Immature natural killer cell (primary cell): ENCODE measurements around the gene UNC13D. TPM values are rescaled to one million over a fixed set of nuclear protein-coding genes. Genes with fewer than 3 reads are reported as not detected.

Experiments used
- DNase-seq, 3 donors: peaks; one replicate each; pipeline ENCODE4 v3.0.0; 2022; ENCODE audit warnings: mixed read lengths in 1 of 3
- H3K27ac Mint-ChIP-seq, 6 donors: one replicate each; pipeline ENCODE4 v1.8.0; 2020; ENCODE audit warnings: mixed read lengths in 6 of 6, mild to moderate bottlenecking in 5 of 6, inconsistent platforms in 4 of 6, moderate library complexity in 3 of 6
- H3K27me3 Mint-ChIP-seq, 3 donors: one replicate each; pipeline ENCODE4 v1.8.0; 2020 to 2021; ENCODE audit warnings: low read depth in 3 of 3, mild to moderate bottlenecking in 3 of 3, mixed read lengths in 3 of 3, moderate library complexity in 3 of 3, inconsistent platforms in 1 of 3
- H3K36me3 Mint-ChIP-seq, 3 donors: one replicate each; pipeline ENCODE4 v1.8.0; 2020; ENCODE audit warnings: mixed read lengths in 3 of 3, inconsistent platforms in 2 of 3, mild to moderate bottlenecking in 2 of 3
- H3K4me1 Mint-ChIP-seq, 2 donors: one replicate each; pipeline ENCODE4 v1.8.0; 2020; ENCODE audit warnings: inconsistent platforms in 2 of 2, mild to moderate bottlenecking in 2 of 2, mixed read lengths in 2 of 2, moderate library complexity in 1 of 2
- H3K4me3 Mint-ChIP-seq, 5 donors: one replicate each; pipeline ENCODE4 v1.8.0; 2020; ENCODE audit warnings: mild to moderate bottlenecking in 5 of 5, mixed read lengths in 5 of 5, inconsistent platforms in 3 of 5, moderate library complexity in 3 of 5
- H3K9me3 Mint-ChIP-seq, 6 donors: one replicate each; pipeline ENCODE4 v1.8.0; 2020; ENCODE audit warnings: mild to moderate bottlenecking in 6 of 6, mixed read lengths in 6 of 6, inconsistent platforms in 4 of 6, moderate library complexity in 3 of 6
- polyA plus RNA-seq, 3 donors: library from polyadenylated mRNA; unstranded; fragments of 300-500 nt; fragmentation: Illumina TruSeq; gene quantifications; one replicate each; pipeline ENCODE4 v1.2.3, GENCODE V29; 2021

Gene UNC13D
- polyA plus RNA-seq, 3 donors from 2014 or later: 53.1 to 124 (median 57.5) TPM

DNA sequence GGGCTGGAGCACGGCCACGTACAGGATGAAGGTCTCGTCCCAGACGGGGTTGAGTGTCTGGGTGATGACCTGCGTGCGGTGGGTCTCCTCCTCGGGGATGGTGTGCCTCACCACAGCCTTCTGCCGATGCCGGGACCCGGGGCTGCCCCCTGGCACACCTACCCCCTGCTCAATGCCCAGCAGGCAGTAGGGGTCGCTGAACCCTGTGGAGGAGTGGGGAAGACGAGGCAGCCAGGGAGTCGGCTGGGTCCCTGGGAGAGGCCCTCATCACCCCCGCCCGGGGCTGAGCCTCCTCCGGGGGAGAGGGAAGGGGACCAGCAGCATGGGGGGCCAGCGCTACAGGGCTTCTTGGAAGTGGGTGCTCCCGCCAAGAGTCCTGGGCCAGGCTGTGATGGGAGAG lies 1.8 kb downstream of the UNC13D start:
- Mint-ChIP-seq H3K4me3 (peak overlapping the region in 4 of 5 donors; percentile 35 to 97 (median 93)), H3K9me3 (no peaks in the 10 kb centered on the region), H3K27ac (peak overlapping the region in 2 of 6 donors; percentile 68 to 80), H3K36me3 (peaks cover 0 to 6% (median 0%) of the 10 kb centered on the region in 3 donors), H3K4me1 (peaks cover 9 to 24% of the 10 kb centered on the region in 2 donors), H3K27me3 (peaks cover 0 to 2% (median 2%) of the 10 kb centered on the region in 3 donors)
- no peak for DNase-seq

DNA sequence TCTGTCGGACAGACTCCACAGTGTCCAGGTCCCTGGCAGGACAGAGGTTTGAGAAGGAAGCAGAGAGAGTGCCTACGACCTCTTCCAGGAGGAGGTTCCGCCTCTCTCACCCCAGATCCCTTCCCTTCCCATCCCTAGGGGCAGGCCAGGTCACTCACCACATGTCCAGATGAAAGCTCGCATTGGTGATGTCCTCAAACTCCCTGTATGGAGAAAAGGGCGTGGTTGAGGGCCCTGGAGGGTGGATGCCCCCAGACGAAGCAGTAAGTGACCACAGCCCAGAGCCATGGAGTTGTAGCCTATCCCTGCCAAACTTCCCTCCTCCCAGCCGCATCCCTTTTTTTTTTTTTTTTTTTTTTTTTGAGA lies 3.4 kb downstream of the UNC13D start:
- Mint-ChIP-seq H3K36me3 (peaks cover 0 to 3% (median 0%) of the 10 kb centered on the region in 3 donors), H3K27me3 (peaks cover 1 to 2% (median 2%) of the 10 kb centered on the region in 3 donors), H3K4me1 (peaks cover 9 to 22% of the 10 kb centered on the region in 2 donors), H3K9me3 (no peaks in the 10 kb centered on the region), H3K4me3 (peak overlapping the region in 1 of 5 donors; percentile 44), H3K27ac (peak overlapping the region in 2 of 6 donors; percentile 76 to 80)
- no peak for DNase-seq

DNA sequence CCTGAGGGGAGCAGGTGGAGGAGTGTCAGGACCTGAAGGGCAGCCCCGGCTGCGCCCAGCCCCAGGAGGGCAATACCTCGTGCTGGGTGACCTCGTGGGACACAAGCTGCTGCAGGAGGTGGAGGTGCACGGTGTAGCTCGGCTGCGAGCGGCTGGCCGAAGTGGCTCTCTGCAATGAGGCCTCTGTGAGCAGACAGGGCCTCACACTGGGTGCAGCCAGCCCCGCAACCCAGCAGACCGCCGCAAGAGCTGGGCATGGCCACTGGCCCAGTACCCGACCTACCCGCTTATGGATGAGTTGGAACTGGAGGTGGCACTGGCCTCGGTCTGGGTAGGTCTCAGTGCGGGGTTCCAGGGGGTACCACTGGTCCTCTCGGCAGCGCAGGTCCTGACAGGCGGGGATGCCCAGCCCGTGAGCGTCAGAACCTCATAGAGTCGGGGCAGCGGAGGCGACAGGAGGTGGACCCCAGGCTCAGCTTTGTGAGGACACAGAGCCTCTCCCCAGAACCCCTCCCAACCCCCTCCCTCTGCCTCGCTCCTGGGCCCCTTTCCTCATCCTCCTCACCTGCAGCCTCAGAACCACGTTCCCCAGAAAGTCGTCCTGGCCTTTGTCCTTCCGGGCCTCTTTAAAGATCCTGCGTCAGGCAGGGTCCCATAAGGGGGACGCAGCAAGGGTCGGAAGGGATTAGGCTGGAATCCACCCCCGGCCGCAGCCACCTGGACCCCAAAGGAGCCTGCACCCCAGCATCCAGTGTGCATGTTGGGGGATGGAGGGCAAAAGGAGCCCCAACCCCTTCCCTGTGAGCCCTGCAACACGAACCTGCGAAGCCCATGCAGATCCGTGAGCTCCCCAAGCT lies 4.0 kb downstream of the UNC13D start:
- Mint-ChIP-seq H3K9me3 (no peaks in the 10 kb centered on the region), H3K4me3 (peak overlapping the region in 1 of 5 donors; percentile 21), H3K4me1 (peaks cover 3 to 17% of the 10 kb centered on the region in 2 donors), H3K36me3 (peaks cover 0 to 3% (median 0%) of the 10 kb centered on the region in 3 donors), H3K27ac (peak overlapping the region in 1 of 6 donors; percentile 80), H3K27me3 (peaks cover 1 to 2% (median 2%) of the 10 kb centered on the region in 3 donors)
- DNase-seq: no peak

DNA sequence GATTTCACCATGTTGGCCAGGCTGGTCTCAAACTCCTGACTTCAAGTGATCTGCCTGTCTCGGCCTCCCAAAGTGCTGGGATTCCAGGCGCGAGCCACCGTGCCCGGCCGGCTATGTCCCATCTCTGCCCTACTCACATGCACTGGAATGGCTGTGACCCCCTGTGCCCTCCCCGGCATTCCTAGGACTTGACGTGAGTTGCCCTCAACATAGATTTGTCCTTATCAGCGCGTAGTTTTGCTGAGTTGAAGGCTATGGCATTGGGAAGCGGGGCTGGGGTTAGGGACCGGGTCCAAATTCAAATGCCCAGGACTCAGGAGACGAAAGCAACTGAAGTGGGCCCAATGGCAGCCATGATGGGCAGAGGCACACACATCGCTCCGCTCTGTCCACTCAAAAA lies 5.8 kb downstream of the UNC13D start:
- peaks cover 0 to 4% (median 3%) of the 10 kb centered on the region in 3 donors for H3K27me3 Mint-ChIP-seq
- no peak overlapping the region for H3K4me3 Mint-ChIP-seq
- no peak for DNase-seq
- peaks cover 0 to 7% (median 4%) of the 10 kb centered on the region in 3 donors for H3K36me3 Mint-ChIP-seq
- peak overlapping the region in 3 of 6 donors; percentile 5 to 61 (median 43) for H3K27ac Mint-ChIP-seq
- no peaks in the 10 kb centered on the region for H3K9me3 Mint-ChIP-seq
- peaks cover 15 to 23% of the 10 kb centered on the region in 2 donors for H3K4me1 Mint-ChIP-seq

DNA sequence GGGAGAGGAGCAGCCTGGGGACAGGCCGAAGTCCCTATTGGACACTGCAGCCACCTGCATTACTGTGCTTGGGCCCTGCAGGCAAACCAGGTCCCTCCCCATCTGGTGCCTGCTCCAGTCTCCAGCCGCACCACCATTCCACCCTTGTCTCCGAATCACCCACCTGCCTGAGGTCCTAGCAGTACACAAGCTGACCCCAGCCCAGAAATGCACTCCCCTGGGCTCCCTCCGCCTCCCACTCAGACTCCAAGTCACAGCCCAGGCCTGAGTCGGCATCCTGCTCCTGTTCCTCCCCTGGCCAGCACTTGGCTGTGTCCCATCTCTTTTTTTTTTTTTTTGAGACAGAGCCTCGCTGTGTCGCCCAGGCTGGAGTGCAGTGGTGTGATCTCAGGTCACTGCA lies 6.3 kb downstream of the UNC13D start:
- peaks cover 0 to 7% (median 4%) of the 10 kb centered on the region in 3 donors for H3K36me3 Mint-ChIP-seq
- no peak overlapping the region for H3K4me3 Mint-ChIP-seq
- DNase-seq: no peak
- peaks cover 20 to 25% of the 10 kb centered on the region in 2 donors for H3K4me1 Mint-ChIP-seq
- H3K27me3 Mint-ChIP-seq: peaks cover 3 to 4% (median 3%) of the 10 kb centered on the region in 3 donors
- H3K9me3 Mint-ChIP-seq: no peaks in the 10 kb centered on the region
- peak overlapping the region; percentile 5 to 77 (median 48) for H3K27ac Mint-ChIP-seq

DNA sequence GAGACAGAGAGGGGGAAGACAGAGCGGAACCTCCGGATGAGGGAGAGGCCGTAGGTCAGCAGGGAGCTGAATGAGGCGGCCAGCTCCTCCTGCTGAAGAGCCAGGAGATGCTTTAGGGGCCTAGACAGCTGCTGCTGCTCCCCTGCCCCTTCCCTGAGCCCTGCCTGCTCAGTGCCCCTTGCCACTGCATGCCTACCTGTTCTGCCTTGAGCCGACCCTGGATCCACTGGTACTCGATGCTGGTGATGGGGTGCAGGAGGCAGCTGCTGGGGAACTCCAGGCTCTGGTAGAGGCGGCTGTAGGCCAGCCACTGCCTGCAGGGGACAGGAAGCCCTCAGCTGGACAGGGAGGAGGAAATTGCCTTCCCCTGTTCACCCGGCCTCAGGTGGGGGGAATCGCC lies 7.6 kb downstream of the UNC13D start:
- no peaks in the 10 kb centered on the region for H3K9me3 Mint-ChIP-seq
- no peak overlapping the region for H3K4me3 Mint-ChIP-seq
- peaks cover 3 to 12% (median 7%) of the 10 kb centered on the region in 3 donors for H3K27me3 Mint-ChIP-seq
- DNase-seq: no peak
- H3K36me3 Mint-ChIP-seq: peaks cover 0 to 11% (median 9%) of the 10 kb centered on the region in 3 donors
- peaks cover 32 to 34% of the 10 kb centered on the region in 2 donors for H3K4me1 Mint-ChIP-seq
- peak overlapping the region in 4 of 6 donors; percentile 17 to 45 (median 30) for H3K27ac Mint-ChIP-seq

DNA sequence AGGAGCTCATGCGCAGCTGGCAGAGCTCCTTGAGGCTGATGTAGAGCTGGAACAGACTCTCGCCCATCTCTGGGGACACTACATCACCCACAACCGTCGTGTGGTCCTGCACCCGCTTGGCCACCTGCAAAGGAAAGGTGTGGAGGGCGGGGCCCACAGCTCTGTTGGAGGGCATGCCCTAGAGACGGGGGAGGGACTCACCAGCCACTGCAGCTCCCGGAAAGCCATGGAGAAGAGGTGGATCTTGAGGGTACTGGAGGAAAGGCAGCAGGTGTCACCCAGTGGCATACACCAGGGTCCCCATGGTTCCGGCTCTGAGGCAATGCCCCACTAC lies 8.6 kb downstream of the UNC13D start:
- H3K4me3 Mint-ChIP-seq: no peak overlapping the region
- no peaks in the 10 kb centered on the region for H3K9me3 Mint-ChIP-seq
- no peak for DNase-seq
- peaks cover 3 to 12% (median 7%) of the 10 kb centered on the region in 3 donors for H3K27me3 Mint-ChIP-seq
- H3K36me3 Mint-ChIP-seq: peaks cover 0 to 12% (median 9%) of the 10 kb centered on the region in 3 donors
- H3K27ac Mint-ChIP-seq: peak overlapping the region in 3 of 6 donors; percentile 19 to 74 (median 62)
- H3K4me1 Mint-ChIP-seq: peaks cover 31 to 32% of the 10 kb centered on the region in 2 donors

DNA sequence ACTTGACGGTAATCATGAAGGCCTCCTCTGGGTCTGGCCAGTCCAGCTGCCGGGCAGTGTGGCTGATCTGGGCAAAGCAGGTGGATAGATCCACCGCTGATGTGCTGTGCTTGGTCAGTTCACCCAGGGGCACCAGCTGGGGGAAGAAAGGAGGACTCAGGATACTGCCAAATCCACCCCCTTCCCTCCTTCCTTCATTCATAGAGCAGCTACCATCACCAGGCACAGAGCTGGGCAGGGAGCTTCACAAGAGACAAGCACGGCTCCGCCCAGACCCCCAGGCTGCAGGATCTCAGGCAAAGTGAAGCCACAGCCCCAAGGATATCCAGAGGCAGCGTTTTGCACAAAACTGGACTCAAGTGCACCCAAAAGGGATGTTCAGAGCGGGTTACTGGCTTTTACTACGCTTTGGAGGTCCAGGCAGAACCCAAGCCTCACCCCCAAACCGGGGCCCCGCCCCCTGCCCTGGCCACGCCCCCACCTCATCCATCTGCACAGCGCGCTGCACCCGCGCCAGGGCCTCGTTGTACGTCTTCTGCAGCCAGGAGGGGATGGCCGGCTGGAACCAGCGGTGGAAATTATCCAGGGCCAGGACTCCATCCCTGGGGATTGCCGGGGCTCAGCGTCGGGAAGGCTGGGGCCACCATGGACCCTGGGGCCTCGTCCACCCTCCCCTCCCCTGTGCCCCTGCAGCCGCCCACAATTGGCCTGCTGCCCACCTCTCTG lies 9.1 kb downstream of the UNC13D start:
- Mint-ChIP-seq H3K27me3 (peaks cover 3 to 12% (median 7%) of the 10 kb centered on the region in 3 donors), H3K9me3 (no peaks in the 10 kb centered on the region), H3K4me3 (peak overlapping the region in 1 of 5 donors; percentile 50), H3K4me1 (peaks cover 32 to 33% of the 10 kb centered on the region in 2 donors), H3K36me3 (peaks cover 0 to 15% (median 9%) of the 10 kb centered on the region in 3 donors), H3K27ac (peak overlapping the region; percentile 76 to 99 (median 90))
- DNase-seq: no peak

DNA sequence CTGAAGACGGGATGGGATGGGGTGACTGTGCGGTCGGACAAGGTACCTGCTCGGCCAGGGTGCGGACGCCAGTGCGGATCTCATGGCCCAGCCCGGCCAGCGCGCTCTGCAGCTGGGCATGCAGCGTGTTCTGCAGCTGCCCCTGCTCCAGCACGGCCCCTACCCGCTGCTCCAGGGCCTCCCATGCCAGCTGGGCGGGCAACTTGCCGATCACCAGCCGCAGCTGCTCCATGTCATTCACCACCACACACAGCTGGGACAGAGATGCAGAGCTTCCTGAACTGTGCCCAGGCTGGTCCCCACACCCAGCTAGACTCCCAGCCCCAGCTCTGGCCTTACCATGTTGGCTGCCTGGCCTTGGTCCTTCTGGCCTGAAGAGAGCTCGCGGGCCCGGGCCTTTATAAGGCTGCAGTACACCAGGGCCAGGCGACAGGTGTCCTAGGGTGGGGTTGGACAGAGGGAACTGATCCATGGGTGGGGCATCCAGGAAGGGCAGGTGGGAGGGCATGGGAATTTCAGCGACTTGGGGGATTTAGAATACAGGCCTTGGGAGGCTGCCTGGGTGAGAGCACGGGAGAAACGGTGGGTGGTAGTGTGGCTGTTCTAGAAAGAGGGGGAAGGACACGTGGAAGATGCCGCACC lies 9.8 kb downstream of the UNC13D start:
- Mint-ChIP-seq H3K27ac (peak overlapping the region; percentile 93 to 99 (median 98)), H3K4me1 (peaks cover 32 to 37% of the 10 kb centered on the region in 2 donors), H3K4me3 (peak overlapping the region in 1 of 5 donors; percentile 50), H3K9me3 (no peaks in the 10 kb centered on the region), H3K27me3 (peaks cover 3 to 14% (median 7%) of the 10 kb centered on the region in 3 donors), H3K36me3 (peaks cover 0 to 13% (median 9%) of the 10 kb centered on the region in 3 donors)
- no peak for DNase-seq

DNA sequence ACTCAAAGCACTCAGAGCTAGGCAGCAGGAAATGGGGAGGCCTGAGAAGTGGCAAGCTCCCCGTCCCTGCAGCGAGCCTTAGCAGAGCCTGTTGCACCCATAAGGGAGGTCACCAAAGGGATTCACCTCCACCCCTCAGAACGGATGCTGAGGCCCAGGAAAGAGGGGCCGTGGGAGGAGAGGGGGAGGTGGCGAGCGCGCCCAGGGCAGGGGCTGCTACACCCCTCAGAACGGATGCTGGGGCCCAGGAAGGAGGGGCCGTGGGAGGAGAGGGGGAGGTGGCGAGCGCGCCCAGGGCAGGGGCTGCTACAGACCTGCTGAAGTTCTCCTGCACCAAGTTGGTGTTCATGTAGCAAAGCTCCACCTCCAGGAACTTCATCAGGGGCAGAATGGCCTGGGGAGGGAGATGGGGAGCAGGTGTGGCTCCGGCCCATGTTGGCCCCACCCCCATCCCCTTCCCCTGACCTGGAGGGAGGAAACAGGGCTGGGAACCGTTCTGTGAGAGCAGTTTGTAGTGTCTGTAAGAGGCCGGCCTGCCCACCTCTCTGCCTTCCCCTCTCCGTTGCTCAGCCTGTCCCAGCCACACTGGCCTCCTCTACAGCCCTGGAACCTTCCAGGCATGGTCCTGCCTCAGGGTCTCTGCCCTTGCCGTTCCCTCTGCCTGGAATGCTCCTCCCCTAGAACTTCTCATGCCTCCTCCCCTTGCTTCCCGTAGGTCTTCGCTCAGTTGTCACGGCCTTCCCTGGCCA lies 11.4 kb downstream of the UNC13D start:
- Mint-ChIP-seq H3K27me3 (peaks cover 3 to 19% (median 7%) of the 10 kb centered on the region in 3 donors), H3K4me1 (peaks cover 39 to 42% of the 10 kb centered on the region in 2 donors), H3K27ac (peak overlapping the region; percentile 93 to 99 (median 98)), H3K4me3 (peak overlapping the region; percentile 69 to 87 (median 80)), H3K36me3 (peaks cover 0 to 12% (median 9%) of the 10 kb centered on the region in 3 donors), H3K9me3 (no peaks in the 10 kb centered on the region)
- peak; percentile 49 to 59 (median 54) for DNase-seq

DNA sequence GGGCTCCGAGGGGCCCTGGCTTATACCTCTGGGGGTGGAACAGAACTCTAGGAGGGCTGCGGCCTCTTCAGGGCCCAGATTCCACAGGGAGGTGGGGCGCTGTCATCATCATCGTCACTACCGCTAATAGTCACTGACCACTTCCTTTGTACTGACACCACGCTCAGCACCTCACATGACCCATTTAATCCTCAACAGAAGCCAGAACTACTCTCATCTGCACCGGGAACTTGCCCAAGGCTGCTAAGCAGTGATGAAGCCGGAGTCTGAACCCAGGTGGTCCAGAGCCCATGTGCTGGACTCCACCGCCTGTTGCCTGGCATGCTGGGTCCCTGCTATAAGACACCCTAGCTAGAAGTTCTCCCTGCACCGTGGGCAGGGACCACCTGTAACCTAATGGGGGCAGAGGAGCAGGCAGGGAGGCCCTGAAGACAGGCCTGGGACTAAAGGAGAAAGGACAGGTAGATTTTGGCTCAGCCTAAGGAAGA lies 12.0 kb downstream of the UNC13D start:
- H3K4me3 Mint-ChIP-seq: peak overlapping the region; percentile 69 to 87 (median 80)
- no peaks in the 10 kb centered on the region for H3K9me3 Mint-ChIP-seq
- H3K4me1 Mint-ChIP-seq: peaks cover 40 to 44% of the 10 kb centered on the region in 2 donors
- H3K36me3 Mint-ChIP-seq: peaks cover 0 to 12% (median 9%) of the 10 kb centered on the region in 3 donors
- peaks cover 3 to 22% (median 7%) of the 10 kb centered on the region in 3 donors for H3K27me3 Mint-ChIP-seq
- peak; percentile 83 to 85 (median 85) for DNase-seq
- H3K27ac Mint-ChIP-seq: peak overlapping the region; percentile 93 to 99 (median 98)

DNA sequence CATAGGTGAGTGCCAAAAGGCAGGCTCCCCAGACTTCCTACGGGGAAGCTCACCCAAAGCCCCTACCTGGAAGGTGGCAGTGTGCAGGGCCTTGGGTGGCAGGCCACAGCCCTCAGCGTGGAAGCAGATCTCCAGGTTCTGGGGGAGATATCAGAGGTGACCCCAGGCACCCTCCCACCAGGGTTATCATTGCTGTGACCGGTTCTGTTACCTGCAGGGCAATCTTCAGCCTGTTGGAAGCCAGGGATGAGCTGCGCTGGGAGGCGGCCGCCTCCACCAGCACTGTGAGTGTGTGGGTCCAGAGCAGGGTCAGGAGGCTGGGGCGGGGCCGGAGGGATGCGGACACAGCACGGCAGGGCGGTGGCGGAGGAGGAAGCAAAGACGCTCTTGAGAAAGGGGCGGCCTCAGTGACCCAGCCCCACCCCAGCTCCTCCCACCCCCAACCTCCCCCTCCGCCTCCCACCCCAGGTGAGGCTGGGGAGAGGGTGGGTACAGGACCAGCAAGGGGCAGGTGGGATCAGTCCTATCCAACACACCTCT lies 13.1 kb downstream of the UNC13D start:
- H3K4me3 Mint-ChIP-seq: no peak overlapping the region
- peaks cover 0 to 12% (median 9%) of the 10 kb centered on the region in 3 donors for H3K36me3 Mint-ChIP-seq
- DNase-seq: no peak
- H3K27me3 Mint-ChIP-seq: peaks cover 2 to 24% (median 7%) of the 10 kb centered on the region in 3 donors
- H3K4me1 Mint-ChIP-seq: peaks cover 46 to 49% of the 10 kb centered on the region in 2 donors
- H3K9me3 Mint-ChIP-seq: no peaks in the 10 kb centered on the region
- peak overlapping the region; percentile 73 to 99 (median 96) for H3K27ac Mint-ChIP-seq
